AG04450 (cell line): ENCODE measurements around the gene DENND6B. TPM values are rescaled to one million over a fixed set of nuclear protein-coding genes. Genes with fewer than 3 reads are reported as not detected.

ENCODE experiments used
- CTCF ChIA-PET: fragments of 300-600, 350-600 bp; formaldehyde crosslinking; extraction: SDS; loops from one replicate; lab custom pipeline; 2022; ENCODE audit warnings: antibody characterized with exemption, inconsistent platforms; lab: Charles Lee
- POLR2A ChIA-PET: fragments of 350-600 bp; formaldehyde crosslinking; extraction: SDS; loops from one replicate; lab custom pipeline; 2021; ENCODE audit warnings: antibody characterized with exemption, inconsistent platforms; lab: Yijun Ruan, JAX
- DNase-seq: peaks from one replicate; pipeline ENCODE4 v3.0.0-alpha.2; 2011; ENCODE audit warnings: low read depth, low spot score
- H3K27ac ChIP-seq: one replicate; pipeline ENCODE4 v1.5.1; 2012; ENCODE audit warnings: low read depth, low read length, control low read depth
- H3K27me3 ChIP-seq: one replicate; pipeline ENCODE4 v1.6.0; 2012; ENCODE audit warnings: low read length; ENCODE audit not compliant: control insufficient read depth, insufficient read depth
- H3K4me3 ChIP-seq: 2 replicates; pipeline ENCODE4 v1.5.1; 2011; ENCODE audit warnings: mild to moderate bottlenecking, low read depth, low read length, control low read depth
- H3K9me3 ChIP-seq: 2 replicates; pipeline ENCODE4 v1.5.1; 2012; ENCODE audit warnings: low read length; ENCODE audit not compliant: control insufficient read depth, insufficient read depth
- CTCF ChIP-seq: IDR thresholded peaks from 2 replicates; pipeline ENCODE4 v1.5.1; 2011; ENCODE audit warnings: low read depth, low read length, control low read depth, inconsistent platforms
- polyA plus RNA-seq: library from polyadenylated mRNA; depleted of rRNA; stranded (reverse); fragments of >200 nt; gene quantifications from 2 replicates; pipeline ENCODE4 v1.2.3, GENCODE V29; 2011

Gene DENND6B
- polyA plus RNA-seq, 1 experiment: 2.4 TPM

- DNase-seq: no peak
- Histone ChIP-seq H3K9me3 (no peaks in the 10 kb centered on the region; the same call in 1 of the 2 replicates), H3K27ac (no peak overlapping the region), H3K27me3 (peaks cover 2% of the 10 kb centered on the region), H3K4me3 (no peak overlapping the region)
- POLR2A ChIA-PET: no interaction called here
- CTCF ChIA-PET: no interaction called here
- TF ChIP-seq CTCF: no peak
Observed at GRCh38 chr22:50314455-50315288, 12.1 kb downstream of the DENND6B start.

GRCh38 chr22:50314081-50314454 lies 12.7 kb downstream of the DENND6B start:
- no peak for TF ChIP-seq CTCF
- Histone ChIP-seq H3K27ac (no peak overlapping the region), H3K4me3 (no peak overlapping the region), H3K27me3 (peaks cover 2% of the 10 kb centered on the region), H3K9me3 (no peaks in the 10 kb centered on the region; the same call in 1 of the 2 replicates)
- ChIA-PET CTCF (no interaction called here), POLR2A (no interaction called here)
- no peak for DNase-seq

- TF ChIP-seq CTCF: no peak
- H3K9me3 ChIP-seq: no peaks in the 10 kb centered on the region; the same call in 1 of the 2 replicates
- POLR2A ChIA-PET: interaction anchor here (0.9 kb wide), 1 partner anchor 63 kb away, joined by 3 read pairs; the partner anchor contains the start of gene HDAC10
- H3K4me3 ChIP-seq: no peak overlapping the region
- peaks cover 2% of the 10 kb centered on the region for H3K27me3 ChIP-seq
- CTCF ChIA-PET: no interaction called here
- H3K27ac ChIP-seq: no peak overlapping the region
- DNase-seq: no peak
Observed at GRCh38 chr22:50313600-50313999, 13.2 kb downstream of the DENND6B start.

- Histone ChIP-seq H3K4me3 (no peak overlapping the region), H3K9me3 (no peaks in the 10 kb centered on the region; the same call in 1 of the 2 replicates), H3K27me3 (peaks cover 2% of the 10 kb centered on the region), H3K27ac (no peak overlapping the region)
- POLR2A ChIA-PET: interaction anchor here (0.9 kb wide), 1 partner anchor 62 kb away, joined by 3 read pairs; the partner anchor contains the start of gene HDAC10
- CTCF ChIA-PET: no interaction called here
- TF ChIP-seq CTCF: no peak
- DNase-seq: no peak
Observed at GRCh38 chr22:50313021-50313420, 13.8 kb downstream of the DENND6B start.

- Histone ChIP-seq H3K4me3 (no peak overlapping the region), H3K27me3 (peaks cover 2% of the 10 kb centered on the region), H3K9me3 (no peaks in the 10 kb centered on the region; the same call in 1 of the 2 replicates), H3K27ac (no peak overlapping the region)
- POLR2A ChIA-PET: no interaction called here
- no peak for DNase-seq
- CTCF ChIA-PET: no interaction called here
- TF ChIP-seq CTCF: no peak
Observed at GRCh38 chr22:50312371-50312770, 14.4 kb downstream of the DENND6B start.
